HG03039 (cell line): Measurements from ENCODE around the gene ST6GAL2.

Experiments
- ATAC-seq: cut with Tn5 transposase; IDR thresholded peaks from one replicate; pipeline ENCODE4 v1.9.1; 2021; ENCODE audit warnings: mild to moderate bottlenecking, moderate library complexity; ENCODE audit not compliant: unreplicated experiment

The ST6GAL2 gene

GRCh38 chr2:106885971-106886915 lies at the start of gene ST6GAL2:
Gene ST6GAL2 (minus strand): TSS chr2:106886167. CDS start chr2:106843977, 42,190 bp downstream.
- no peak for ATAC-seq

GRCh38 chr2:106932644-106933043 lies 46.7 kb upstream of the ST6GAL2 start:
- ATAC-seq = no peak

- no peak for ATAC-seq
Observed at GRCh38 chr2:106931717-106932335, 45.9 kb upstream of the ST6GAL2 start.

- no peak for ATAC-seq
Observed at GRCh38 chr2:106921451-106921850, 35.5 kb upstream of the ST6GAL2 start.

- ATAC-seq = no peak
Observed at GRCh38 chr2:106919012-106919411, 33.0 kb upstream of the ST6GAL2 start.

- ATAC-seq = no peak
Observed at GRCh38 chr2:106904242-106904641, 18.3 kb upstream of the ST6GAL2 start.

GRCh38 chr2:106899786-106900530 lies 14.0 kb upstream of the ST6GAL2 start:
- no peak for ATAC-seq

GRCh38 chr2:106894545-106894944 lies 8.6 kb upstream of the ST6GAL2 start:
- ATAC-seq = no peak

- ATAC-seq = no peak
Observed at GRCh38 chr2:106892048-106892447, 6.1 kb upstream of the ST6GAL2 start.

- ATAC-seq = no peak
Observed at GRCh38 chr2:106890606-106891005, 4.6 kb upstream of the ST6GAL2 start.

- ATAC-seq = no peak
Observed at GRCh38 chr2:106886916-106887758, 1.2 kb upstream of the ST6GAL2 start.

- ATAC-seq = no peak
Observed at GRCh38 chr2:106885329-106885728, 638 bp downstream of the ST6GAL2 start.

GRCh38 chr2:106882673-106883072 lies 3.3 kb downstream of the ST6GAL2 start:
- ATAC-seq = no peak

- no peak for ATAC-seq
Observed at GRCh38 chr2:106878206-106878605, 7.8 kb downstream of the ST6GAL2 start.

GRCh38 chr2:106876699-106877098 lies 9.3 kb downstream of the ST6GAL2 start:
- ATAC-seq = no peak

- no peak for ATAC-seq
Observed at GRCh38 chr2:106869512-106870275, 16.3 kb downstream of the ST6GAL2 start.

GRCh38 chr2:106868275-106868674 lies 17.7 kb downstream of the ST6GAL2 start:
- no peak for ATAC-seq

- ATAC-seq = no peak
Observed at GRCh38 chr2:106867196-106867953, 18.6 kb downstream of the ST6GAL2 start.

- no peak for ATAC-seq
Observed at GRCh38 chr2:106866641-106867040, 19.3 kb downstream of the ST6GAL2 start.
